HT-29 (cell line): ENCODE results near the gene TCFL5. TPM values are rescaled to one million over a fixed set of nuclear protein-coding genes. Genes with fewer than 3 reads are reported as not detected.

ENCODE experiments used
- DNase-seq: peaks from one replicate; pipeline ENCODE4 v3.0.0-alpha.2; 2015; ENCODE audit warnings: low spot score
- small RNA-seq: library from RNA; depleted of rRNA; stranded (forward); fragments of <200 nt; gene quantifications from one replicate; pipeline ENCODE3, GENCODE V24; 2014
- total RNA-seq: library from RNA; depleted of rRNA; stranded (reverse); fragments of >200 nt; shearing (Covaris generic); gene quantifications from 2 replicates; pipeline ENCODE4 v1.2.3, GENCODE V29; 2014; rRNA removed

Gene TCFL5
- total RNA-seq, 1 experiment from 2014 or later: 16.1 TPM

DNA sequence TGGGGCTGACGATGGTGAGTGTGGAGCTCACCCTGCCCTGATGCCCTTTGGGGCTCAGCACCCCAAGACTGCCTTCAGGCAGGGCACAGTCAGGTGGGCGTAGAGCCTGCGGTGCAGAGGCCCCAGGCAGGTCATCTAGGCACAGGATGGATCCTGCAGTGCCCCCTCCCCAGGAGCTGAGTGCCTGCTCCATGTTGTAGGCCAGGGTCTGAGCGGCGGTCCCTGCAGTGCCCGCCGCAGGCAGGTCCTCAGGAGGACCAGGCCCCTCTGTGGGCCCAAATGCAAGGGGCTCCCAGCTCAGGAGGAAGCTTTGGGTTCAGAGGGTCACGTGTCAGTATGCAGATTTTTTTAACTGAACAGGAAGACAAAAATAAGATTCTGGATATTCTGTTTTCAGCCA is 62.6 kb downstream of the TCFL5 start:
- DNase-seq: no peak

DNA sequence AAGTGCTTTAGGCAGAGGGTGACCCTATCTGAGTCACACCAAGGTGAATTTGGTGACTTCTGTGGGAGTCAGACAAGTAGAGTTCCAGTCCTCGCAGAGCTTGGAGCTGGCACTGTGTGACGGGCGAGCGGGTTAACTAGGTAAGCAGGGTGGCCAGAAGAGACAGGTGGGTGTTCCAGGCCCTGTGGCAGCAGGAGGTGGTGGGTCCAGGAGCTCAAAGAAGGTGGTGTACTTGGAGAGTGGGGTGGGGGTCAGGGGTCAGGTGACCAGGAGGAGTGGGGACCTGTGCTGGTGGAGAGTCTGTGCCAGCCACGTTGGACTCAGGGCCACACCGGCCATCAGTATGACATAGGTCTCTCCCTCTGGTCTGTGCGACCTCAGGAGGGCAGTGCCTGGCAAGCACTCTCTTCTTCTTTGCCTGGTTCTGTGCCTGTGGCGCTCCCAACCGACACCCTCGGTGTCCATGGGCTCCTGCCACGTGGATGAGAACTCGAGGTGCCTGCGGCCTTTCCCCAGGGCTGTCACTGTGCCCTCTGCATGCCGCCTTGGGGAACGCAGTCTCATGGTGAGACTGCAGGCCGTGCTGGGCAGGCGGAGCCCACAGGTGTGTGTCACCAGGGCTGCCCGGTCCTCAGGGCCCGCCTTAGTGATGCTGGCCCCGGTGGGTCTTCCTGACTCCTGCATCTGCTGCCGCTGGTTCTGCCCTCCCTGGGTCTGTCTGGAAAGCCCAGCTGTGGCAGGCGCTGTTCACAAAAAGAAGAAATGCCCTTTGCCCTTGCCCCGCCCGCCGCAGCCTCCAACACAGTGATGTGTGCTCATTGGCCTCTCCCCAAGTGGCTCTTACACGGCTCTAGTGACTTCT is 63.7 kb downstream of the TCFL5 start:
- peak; percentile 91 for DNase-seq

DNA sequence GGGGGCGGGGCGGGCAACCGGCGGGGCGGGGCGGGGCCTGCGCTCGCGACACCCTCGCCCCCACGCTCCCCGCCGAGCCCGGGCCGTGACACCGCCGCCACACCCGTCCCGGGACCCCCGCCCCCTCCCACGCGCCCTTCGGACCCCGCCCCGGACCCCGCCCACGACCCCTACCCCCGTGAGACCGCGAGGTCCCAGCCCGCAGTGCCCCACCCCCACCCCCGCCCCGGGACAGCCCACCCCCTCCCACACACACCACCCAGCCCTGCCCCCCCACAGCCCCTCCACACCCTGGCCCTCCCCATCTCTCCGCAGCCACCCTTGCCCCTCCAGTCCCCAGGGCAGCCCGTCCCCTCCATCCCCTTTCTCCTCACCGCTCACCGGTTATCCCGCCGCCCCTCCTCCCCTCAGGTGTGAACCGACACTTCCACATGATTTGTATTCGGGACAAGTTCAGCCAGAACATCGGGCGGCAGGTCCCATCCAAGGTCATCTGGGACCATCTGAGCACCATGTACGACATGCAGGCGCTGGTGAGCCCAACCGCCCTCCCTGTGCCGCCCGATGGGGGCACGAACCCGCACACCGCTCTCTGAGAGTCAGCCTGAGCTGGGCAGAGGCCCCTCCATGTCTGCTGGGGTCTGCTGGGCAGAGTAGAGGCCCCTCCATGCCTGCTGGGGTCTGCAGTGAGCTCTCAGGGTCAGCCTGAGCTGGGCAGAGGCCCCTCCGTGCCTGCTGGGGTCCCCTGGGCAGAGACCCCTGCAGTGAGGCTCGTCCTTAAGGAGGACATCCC is 64.7 kb downstream of the TCFL5 start:
- DNase-seq: no peak

DNA sequence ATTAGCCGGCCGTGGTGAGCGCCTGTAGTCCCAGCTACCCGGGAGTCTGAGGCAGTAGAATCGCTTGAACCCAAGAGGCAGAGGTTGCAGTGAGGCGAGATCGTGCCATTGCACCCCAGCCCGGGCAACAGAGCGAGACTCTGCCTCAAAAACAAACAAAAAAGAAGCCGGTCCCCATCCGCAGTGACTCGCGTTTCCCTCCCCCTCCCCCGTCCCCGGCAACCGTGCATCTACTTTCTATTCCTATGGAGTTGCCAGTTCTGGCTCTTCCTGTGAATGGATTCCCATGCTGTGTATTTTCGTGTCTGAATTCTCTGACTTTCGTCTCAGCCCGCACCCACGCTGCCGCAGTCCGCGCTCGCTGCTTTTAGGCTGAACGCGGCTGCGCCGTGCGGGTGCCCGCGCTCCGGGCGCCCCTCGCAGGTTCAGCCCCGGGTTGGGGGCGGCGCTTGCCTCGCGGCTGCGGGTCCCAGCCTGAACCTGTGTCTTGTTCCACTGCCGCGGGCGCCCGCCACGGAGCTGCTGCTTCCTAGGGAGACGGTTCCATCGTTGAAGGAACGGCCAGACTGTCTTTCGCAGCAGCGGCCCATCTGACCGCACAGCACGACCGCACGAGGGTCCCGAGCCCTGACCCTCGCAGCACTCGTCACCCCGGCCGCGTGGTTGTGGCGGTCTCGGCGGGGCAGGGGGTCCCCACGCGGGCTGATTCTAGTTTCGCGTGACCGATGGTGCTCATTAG is 66.4 kb downstream of the TCFL5 start:
- peak; percentile 68 for DNase-seq

DNA sequence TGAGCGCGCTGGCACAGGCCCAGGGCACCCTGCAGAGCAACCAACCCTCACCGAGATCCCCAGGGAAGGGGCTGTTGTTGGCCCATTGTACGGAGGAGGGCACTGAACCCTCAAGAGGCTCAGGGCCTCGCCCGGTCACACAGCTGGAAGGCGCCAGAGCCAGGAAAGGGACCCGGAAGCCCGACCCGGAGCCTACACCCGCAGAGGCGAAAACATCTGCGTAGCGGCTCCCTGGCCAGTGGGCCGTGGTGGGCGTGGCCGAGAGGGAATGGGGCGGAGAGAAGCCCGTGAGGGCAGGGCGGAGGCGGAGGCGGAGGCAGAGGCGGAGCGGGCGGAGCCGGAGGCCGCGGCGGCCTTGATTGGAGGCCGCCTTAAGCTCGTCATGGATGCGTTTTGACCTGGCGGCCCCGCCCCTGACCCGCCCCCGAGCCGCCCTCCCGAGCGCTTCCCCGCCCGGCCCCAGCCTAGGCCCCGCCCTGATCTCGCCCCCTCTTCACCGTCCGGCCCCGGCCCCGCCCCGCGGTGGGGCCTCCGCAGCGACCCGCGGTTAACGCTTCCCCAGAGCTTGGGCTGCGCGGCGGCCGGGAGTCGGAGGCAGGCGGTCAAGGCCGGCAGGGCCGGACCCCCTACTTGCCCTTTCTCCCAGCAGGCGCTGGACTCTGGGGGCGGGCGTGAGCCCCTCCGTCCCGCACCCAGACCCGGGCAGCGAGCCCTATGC is 67.5 kb downstream of the TCFL5 start:
- DNase-seq: peak; percentile 100

DNA sequence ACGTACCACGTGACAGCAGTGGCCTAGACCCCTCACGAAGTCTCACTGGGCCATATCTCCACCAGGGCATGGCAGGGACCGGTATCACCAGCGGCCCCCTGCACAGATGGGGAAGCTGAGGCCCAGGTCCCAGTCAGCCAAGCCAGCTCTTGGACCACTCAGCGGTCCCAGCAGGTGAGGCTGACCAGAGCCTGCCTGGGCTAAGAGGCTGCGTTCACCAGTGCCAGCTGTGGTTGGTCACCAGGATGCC is 67.9 kb downstream of the TCFL5 start:
- DNase-seq: no peak

DNA sequence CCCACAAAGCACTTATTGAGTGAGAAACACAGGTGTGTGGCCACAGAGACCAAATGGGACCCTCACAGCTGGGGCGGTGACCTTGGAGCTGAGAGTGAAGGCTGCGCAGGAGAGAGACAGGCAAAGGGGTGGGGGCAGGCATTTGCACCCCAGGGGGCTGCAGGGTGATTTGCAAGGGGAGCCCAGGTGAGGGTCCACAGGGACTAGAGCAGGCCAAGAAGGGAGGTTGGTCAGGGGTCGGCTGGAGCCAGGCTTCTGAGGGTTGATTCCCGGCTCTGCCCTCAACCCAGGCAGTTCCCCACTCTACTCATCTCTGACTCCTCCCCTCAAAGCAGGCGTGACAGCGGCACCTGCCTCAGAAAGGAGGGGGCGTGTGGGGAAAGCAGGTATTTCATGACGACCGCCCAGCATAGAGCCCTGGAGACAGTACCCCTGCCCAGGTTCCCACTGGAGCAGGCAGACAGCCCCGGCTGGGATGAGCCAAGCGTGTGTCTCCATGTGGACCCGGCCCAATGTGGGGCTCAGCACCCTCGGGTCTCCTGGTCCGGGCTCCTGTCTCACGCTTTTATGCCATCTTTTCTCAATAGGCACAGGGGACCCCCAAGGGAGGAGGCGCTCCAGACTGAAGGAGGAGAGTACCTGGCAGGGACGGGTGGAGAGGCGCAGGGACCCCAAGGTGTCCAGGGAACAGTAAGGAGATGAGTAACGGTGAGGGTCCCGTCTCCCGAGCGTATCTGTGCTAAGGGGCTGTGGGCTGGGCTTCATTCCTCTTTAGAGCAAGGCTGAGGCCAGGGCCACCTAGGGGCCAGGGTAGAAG is 68.5 kb downstream of the TCFL5 start:
- no peak for DNase-seq

DNA sequence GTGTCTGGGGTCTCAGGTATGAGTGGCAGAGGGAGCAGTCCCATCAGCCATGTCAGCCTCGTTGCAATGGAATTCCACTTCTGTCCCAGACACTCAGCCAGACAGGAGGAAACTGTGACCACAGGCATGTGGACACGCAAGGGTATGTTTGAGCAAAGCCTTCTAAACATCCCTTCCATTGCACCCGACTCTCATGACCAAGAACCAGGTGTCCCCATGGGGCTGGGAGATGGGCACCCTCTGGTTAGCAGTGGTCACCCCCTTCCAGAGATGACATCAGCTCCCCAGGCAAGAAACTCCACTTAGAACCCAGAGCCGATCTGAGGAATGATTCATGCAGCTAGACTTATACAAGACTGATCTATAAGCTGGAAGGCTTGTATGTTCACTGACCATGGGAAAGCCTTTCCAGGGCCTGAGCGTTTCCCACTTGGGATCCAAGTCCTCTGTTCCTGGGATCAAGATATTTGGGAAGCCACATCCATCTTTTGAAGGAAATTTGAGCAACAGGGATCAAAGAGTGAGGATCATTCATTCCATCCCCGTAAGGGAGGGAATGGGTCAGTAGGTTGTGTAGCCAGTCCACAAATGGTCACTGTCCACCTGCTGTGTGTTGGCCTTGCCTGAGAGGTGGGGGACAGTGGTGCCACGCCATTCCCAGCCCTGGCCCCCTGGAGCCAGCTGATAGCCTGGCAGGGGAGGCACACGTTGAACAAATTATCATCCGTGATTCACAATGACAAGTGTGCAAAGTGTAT is 69.3 kb downstream of the TCFL5 start:
- peak; percentile 51 for DNase-seq

DNA sequence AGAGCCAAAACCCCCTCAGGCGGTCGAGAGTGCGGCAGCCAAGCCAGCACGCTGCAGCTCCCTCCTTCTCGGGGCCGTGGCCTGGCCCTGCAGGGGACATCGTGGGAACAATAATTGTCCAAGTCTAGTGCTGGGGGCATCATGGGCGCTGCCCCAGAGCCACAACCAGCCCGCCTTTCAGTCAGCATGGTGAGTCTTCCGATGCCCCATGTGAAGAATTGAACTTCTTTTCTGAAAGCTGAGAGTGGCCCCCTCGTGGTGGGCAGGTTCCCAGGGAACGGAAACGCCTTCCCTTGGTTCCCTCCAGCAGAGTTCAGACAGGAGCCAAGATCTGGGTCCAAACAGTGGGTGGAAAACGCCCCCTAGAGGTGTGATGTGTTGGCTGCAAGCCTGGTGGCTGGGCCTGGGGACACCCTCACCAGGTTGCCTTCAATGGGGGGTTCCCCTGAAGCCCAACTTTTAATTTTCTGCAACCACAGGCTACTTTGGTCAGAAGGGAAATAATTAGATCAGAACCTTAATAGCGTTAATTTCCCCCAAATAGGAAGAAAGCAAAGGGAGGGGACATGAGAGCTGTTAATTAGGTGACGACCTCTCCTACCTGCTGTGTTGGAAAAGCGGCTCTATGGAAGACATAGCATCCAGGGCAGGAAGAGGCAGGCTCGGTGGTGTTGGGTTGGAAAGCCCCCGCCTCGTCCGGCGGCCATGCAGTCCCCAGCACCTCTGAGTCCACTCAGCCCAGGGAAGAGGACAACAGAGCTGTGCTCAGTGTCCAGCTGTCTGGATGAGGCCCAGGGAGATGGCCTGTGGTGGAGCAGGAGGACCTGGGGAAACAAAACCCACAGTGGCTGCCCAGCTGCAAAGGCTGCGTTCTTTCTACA is 70.1 kb downstream of the TCFL5 start:
- DNase-seq: peak; percentile 98

Small RNA genes within 50 kb of the gene (small RNA-seq; reads per million reads assigned to genes)
- gene DPH3P1: not detected

Other genes starting within 250 kb of the TCFL5 start
- 78.8 and 83.4 TPM in 2 replicates for gene SLCO4A1, start 219.3 kb downstream of the TCFL5 start, total RNA-seq
- gene NTSR1, start 153.0 kb downstream of the TCFL5 start, total RNA-seq: 76.6 and 78.7 TPM in 2 replicates
- 88.8 and 98.8 TPM in 2 replicates for gene MRGBP, start 65.3 kb downstream of the TCFL5 start, total RNA-seq
- gene OGFR, start 57.0 kb downstream of the TCFL5 start, total RNA-seq: 197 and 202 TPM in 2 replicates
- gene COL9A3, start 44.8 kb downstream of the TCFL5 start, total RNA-seq: 57.4 and 59.7 TPM in 2 replicates
- gene DIDO1, start 64.7 kb upstream of the TCFL5 start, total RNA-seq: 72.0 and 78.5 TPM in 2 replicates
- gene GID8, start 76.3 kb upstream of the TCFL5 start, total RNA-seq: 66.9 and 67.4 TPM in 2 replicates
- gene SLC17A9, start 90.9 kb upstream of the TCFL5 start, total RNA-seq: 119 and 127 TPM in 2 replicates
- not detected in 2 replicates for gene BHLHE23, start 145.1 kb upstream of the TCFL5 start, total RNA-seq